Kidney tubule cell (primary cell): Measurements from ENCODE around the gene ATP8A1.

Source experiments
- DNase-seq: peaks from one replicate; pipeline ENCODE4 v3.0.0-alpha.2; 2018; ENCODE audit warnings: low spot score

ATP8A1 gene

GRCh38 chr4:42649870-42650269 is 7.0 kb downstream of the ATP8A1 start:
- DNase-seq = no peak

- DNase-seq = no peak
Measured at GRCh38 chr4:42646999-42647541, 9.8 kb downstream of the ATP8A1 start.

- no peak for DNase-seq
Measured at GRCh38 chr4:42646013-42646784, 10.7 kb downstream of the ATP8A1 start.

GRCh38 chr4:42644897-42645296 is 12.0 kb downstream of the ATP8A1 start:
- DNase-seq = no peak

- no peak for DNase-seq
Measured at GRCh38 chr4:42643685-42644084, 13.2 kb downstream of the ATP8A1 start.

- DNase-seq = no peak
Measured at GRCh38 chr4:42642845-42643615, 13.9 kb downstream of the ATP8A1 start.

GRCh38 chr4:42642101-42642797 is 14.7 kb downstream of the ATP8A1 start:
- no peak for DNase-seq

- DNase-seq = no peak
Measured at GRCh38 chr4:42641656-42642055, 15.2 kb downstream of the ATP8A1 start.

GRCh38 chr4:42641161-42641560 is 15.7 kb downstream of the ATP8A1 start:
- DNase-seq = no peak

- no peak for DNase-seq
Measured at GRCh38 chr4:42640613-42641012, 16.3 kb downstream of the ATP8A1 start.

- no peak for DNase-seq
Measured at GRCh38 chr4:42638993-42639392, 17.9 kb downstream of the ATP8A1 start.

- no peak for DNase-seq
Measured at GRCh38 chr4:42638321-42638720, 18.6 kb downstream of the ATP8A1 start.

- no peak for DNase-seq
Measured at GRCh38 chr4:42637867-42638266, 19.0 kb downstream of the ATP8A1 start.

- no peak for DNase-seq
Measured at GRCh38 chr4:42637104-42637503, 19.8 kb downstream of the ATP8A1 start.

GRCh38 chr4:42636645-42636949 is 20.3 kb downstream of the ATP8A1 start:
- no peak for DNase-seq

- no peak for DNase-seq
Measured at GRCh38 chr4:42633605-42634388, 23.1 kb downstream of the ATP8A1 start.

- no peak for DNase-seq
Measured at GRCh38 chr4:42632653-42633382, 24.1 kb downstream of the ATP8A1 start.

- DNase-seq = peak; percentile 41
Measured at GRCh38 chr4:42630908-42631307, 26.0 kb downstream of the ATP8A1 start.

- no peak for DNase-seq
Measured at GRCh38 chr4:42628740-42629139, 28.2 kb downstream of the ATP8A1 start.

GRCh38 chr4:42627885-42628646 is 28.8 kb downstream of the ATP8A1 start:
- no peak for DNase-seq
